Central memory CD8-positive, alpha-beta T cell (primary cell): ENCODE data around the gene TCN2.
"Not testable (repeated sequence)": the region's sequence is repeated elsewhere in the genome, so short reads cannot be mapped to it uniquely, and the experiment has no call there.

Source experiments
- ATAC-seq: fragments of 150-1000 bp; cut with Tn5 transposase; replicated peaks from 2 replicates; pipeline ENCODE4 v1.10.0; 2022; ENCODE audit warnings: mild to moderate bottlenecking, moderate FRiP score, moderate number of reproducible peaks; ENCODE audit not compliant: poor library complexity, severe bottlenecking; ENCODE audit errors: extremely low read depth
- DNase-seq, 2 donors: peaks; one replicate each; pipeline ENCODE4 v3.0.0; 2021; ENCODE audit warnings: low spot score in 2 of 2
- H3K27ac Mint-ChIP-seq: one replicate; pipeline ENCODE4 v1.8.0; 2022; ENCODE audit warnings: low read depth, mild to moderate bottlenecking, moderate library complexity, mixed read lengths
- H3K27me3 Mint-ChIP-seq: one replicate; pipeline ENCODE4 v1.8.0; 2022; ENCODE audit warnings: mixed read lengths
- H3K36me3 Mint-ChIP-seq: one replicate; pipeline ENCODE4 v1.8.0; 2022; ENCODE audit warnings: mild to moderate bottlenecking, moderate library complexity, mixed read lengths; ENCODE audit not compliant: insufficient read depth
- H3K4me1 Mint-ChIP-seq: one replicate; pipeline ENCODE4 v1.8.0; 2022; ENCODE audit warnings: mixed read lengths
- H3K4me3 Mint-ChIP-seq: one replicate; pipeline ENCODE4 v1.8.0; 2022; ENCODE audit warnings: mild to moderate bottlenecking, moderate library complexity, mixed read lengths
- H3K9me3 Mint-ChIP-seq: one replicate; pipeline ENCODE4 v1.8.0; 2022; ENCODE audit warnings: mixed read lengths

The TCN2 gene

GRCh38 chr22:30628491-30628890 is 21.5 kb downstream of the TCN2 start:
- H3K4me3 Mint-ChIP-seq: no peak overlapping the region
- no peak for DNase-seq
- H3K36me3 Mint-ChIP-seq: no peaks in the 10 kb centered on the region
- H3K4me1 Mint-ChIP-seq: no peaks in the 10 kb centered on the region
- no peak overlapping the region for H3K27ac Mint-ChIP-seq
- H3K27me3 Mint-ChIP-seq: no peaks in the 10 kb centered on the region
- ATAC-seq: no peak
- H3K9me3 Mint-ChIP-seq: no peaks in the 10 kb centered on the region

DNA sequence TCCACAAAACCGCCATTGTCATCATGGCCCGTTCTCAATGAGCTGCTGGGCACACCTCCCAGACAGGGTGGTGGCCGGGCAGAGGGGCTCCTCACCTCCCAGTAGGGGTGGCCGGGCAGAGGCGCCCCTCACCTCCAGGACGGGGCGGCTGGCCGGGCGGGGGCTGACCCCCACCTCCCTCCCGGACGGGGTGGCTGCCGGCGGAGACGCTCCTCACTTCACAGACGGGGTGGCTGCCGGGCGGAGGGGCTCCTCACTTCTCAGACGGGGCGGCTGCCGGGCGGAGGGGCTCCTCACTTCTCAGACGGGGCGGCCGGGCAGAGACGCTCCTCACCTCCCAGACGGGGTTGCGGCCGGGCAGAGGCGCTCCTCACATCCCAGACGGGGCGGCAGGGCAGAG is 24.5 kb downstream of the TCN2 start:
- peaks cover 15% of the 10 kb centered on the region for H3K4me1 Mint-ChIP-seq
- H3K27me3 Mint-ChIP-seq, H3K27ac Mint-ChIP-seq, ATAC-seq, H3K36me3 Mint-ChIP-seq, H3K4me3 Mint-ChIP-seq, H3K9me3 Mint-ChIP-seq, DNase-seq: not testable (repeated sequence)

DNA sequence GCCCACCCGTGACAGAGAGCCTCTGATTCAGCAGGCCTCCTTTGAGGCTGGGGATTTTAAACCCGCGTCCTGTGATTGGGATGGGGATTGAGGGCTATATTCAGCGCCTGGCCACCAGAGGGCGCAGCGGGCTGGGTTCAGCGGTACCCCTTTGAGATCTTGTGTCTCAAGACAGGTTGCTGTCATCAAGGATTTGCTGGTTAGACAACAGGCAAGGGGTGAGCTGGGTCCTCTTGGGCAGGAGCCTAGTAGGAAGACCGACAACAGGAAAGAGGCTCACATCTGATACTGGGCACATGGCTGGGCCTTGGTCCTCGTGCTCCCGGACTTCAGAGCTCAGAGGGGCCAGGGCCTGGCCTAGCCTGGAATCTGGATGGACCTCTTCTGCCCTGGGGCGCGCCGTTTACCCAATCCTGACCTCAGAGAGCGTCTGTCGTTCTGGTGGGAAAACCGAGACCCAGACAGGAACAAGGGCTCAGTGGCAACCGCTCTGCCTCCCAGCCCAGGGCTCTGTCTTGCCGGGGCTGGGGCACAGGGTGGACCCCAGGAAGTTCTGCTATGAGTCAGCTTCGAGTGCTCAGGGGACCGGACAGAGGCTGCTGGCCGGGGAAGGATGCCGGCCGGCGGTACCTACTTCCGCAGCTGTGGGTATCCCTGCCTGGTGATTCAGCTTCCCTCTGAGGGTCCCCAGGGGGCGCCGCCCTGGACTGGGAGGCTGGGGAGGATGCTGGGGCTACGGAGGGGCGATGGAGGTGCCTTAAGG is 27.7 kb downstream of the TCN2 start:
- peaks cover 5% of the 10 kb centered on the region for H3K36me3 Mint-ChIP-seq

GRCh38 chr22:30635273-30636225 is 28.6 kb downstream of the TCN2 start, which contains the start of gene SLC35E4:
Gene SLC35E4 (plus strand): TSS chr22:30635781. CDS start chr22:30636451, 670 bp downstream.
- ATAC-seq (peak; percentile 79), DNase-seq (peak; percentile 87 to 92)
- Mint-ChIP-seq H3K27me3 (no peaks in the 10 kb centered on the region), H3K9me3 (no peaks in the 10 kb centered on the region), H3K4me3 (peak within 1 kb of the TSS; percentile 79), H3K36me3 (peaks cover 5% of the 10 kb centered on the region), H3K4me1 (peaks cover 21% of the 10 kb centered on the region), H3K27ac (peak within 1 kb of the TSS; percentile 71)

More for the DNA sequence above, 27.7 kb downstream of the TCN2 start:
- Mint-ChIP-seq H3K4me3 (peak overlapping the region; percentile 79), H3K27me3 (no peaks in the 10 kb centered on the region), H3K27ac (peak overlapping the region; percentile 71), H3K4me1 (peaks cover 21% of the 10 kb centered on the region), H3K9me3 (no peaks in the 10 kb centered on the region)
- DNase-seq (peak; percentile 80 to 90), ATAC-seq (peak; percentile 66)

GRCh38 chr22:30636226-30637077 is 29.5 kb downstream of the TCN2 start:
- ATAC-seq: peak; percentile 7
- H3K27ac Mint-ChIP-seq: peak overlapping the region; percentile 71
- DNase-seq: no peak
- H3K36me3 Mint-ChIP-seq: peaks cover 5% of the 10 kb centered on the region
- peaks cover 21% of the 10 kb centered on the region for H3K4me1 Mint-ChIP-seq
- no peaks in the 10 kb centered on the region for H3K27me3 Mint-ChIP-seq
- peak overlapping the region; percentile 79 for H3K4me3 Mint-ChIP-seq
- H3K9me3 Mint-ChIP-seq: no peaks in the 10 kb centered on the region

GRCh38 chr22:30637701-30638114 is 30.7 kb downstream of the TCN2 start:
- ATAC-seq: no peak
- H3K27me3 Mint-ChIP-seq: no peaks in the 10 kb centered on the region
- H3K27ac Mint-ChIP-seq: no peak overlapping the region
- H3K36me3 Mint-ChIP-seq: peaks cover 5% of the 10 kb centered on the region
- H3K4me1 Mint-ChIP-seq: peaks cover 21% of the 10 kb centered on the region
- no peak for DNase-seq
- H3K4me3 Mint-ChIP-seq: peak overlapping the region; percentile 79
- no peaks in the 10 kb centered on the region for H3K9me3 Mint-ChIP-seq

DNA sequence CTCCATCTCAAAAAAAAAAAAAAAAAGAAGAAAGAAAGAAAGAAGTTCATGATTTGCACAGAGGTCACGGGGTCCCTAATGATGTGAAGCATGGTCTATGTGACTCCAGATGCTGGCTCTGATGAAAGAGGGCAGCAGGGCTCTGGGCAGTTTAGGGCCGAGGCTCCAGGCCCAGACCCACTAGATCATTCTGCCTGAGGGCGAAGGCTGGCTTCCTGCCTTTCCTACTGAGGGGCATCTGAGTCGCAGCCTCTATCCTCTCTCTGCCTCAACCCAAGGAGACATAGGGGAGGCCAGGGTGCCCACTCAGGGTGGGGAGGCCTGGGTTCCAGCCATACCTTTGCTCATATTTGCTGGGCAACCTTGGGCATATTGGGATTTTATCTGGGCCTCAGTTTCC is 33.4 kb downstream of the TCN2 start:
- peaks cover 18% of the 10 kb centered on the region for H3K4me1 Mint-ChIP-seq
- ATAC-seq (no peak), DNase-seq (no peak)
- no peaks in the 10 kb centered on the region for H3K27me3 Mint-ChIP-seq
- no peak overlapping the region for H3K4me3 Mint-ChIP-seq
- H3K36me3 Mint-ChIP-seq: peaks cover 2% of the 10 kb centered on the region
- H3K27ac Mint-ChIP-seq: no peak overlapping the region
- no peaks in the 10 kb centered on the region for H3K9me3 Mint-ChIP-seq

GRCh38 chr22:30640839-30641430 is 34.0 kb downstream of the TCN2 start:
- H3K27me3 Mint-ChIP-seq: no peaks in the 10 kb centered on the region
- no peak for ATAC-seq
- DNase-seq: no peak
- no peak overlapping the region for H3K27ac Mint-ChIP-seq
- peaks cover 15% of the 10 kb centered on the region for H3K4me1 Mint-ChIP-seq
- no peaks in the 10 kb centered on the region for H3K9me3 Mint-ChIP-seq
- peaks cover under 1% of the 10 kb centered on the region for H3K36me3 Mint-ChIP-seq
- H3K4me3 Mint-ChIP-seq: no peak overlapping the region

GRCh38 chr22:30643055-30643875 is 36.3 kb downstream of the TCN2 start:
- peaks cover 6% of the 10 kb centered on the region for H3K4me1 Mint-ChIP-seq
- DNase-seq (no peak), ATAC-seq (no peak)
- H3K9me3 Mint-ChIP-seq: no peaks in the 10 kb centered on the region
- H3K27ac Mint-ChIP-seq: peak overlapping the region; percentile 81
- no peak overlapping the region for H3K4me3 Mint-ChIP-seq
- no peaks in the 10 kb centered on the region for H3K27me3 Mint-ChIP-seq
- peaks cover 2% of the 10 kb centered on the region for H3K36me3 Mint-ChIP-seq

DNA sequence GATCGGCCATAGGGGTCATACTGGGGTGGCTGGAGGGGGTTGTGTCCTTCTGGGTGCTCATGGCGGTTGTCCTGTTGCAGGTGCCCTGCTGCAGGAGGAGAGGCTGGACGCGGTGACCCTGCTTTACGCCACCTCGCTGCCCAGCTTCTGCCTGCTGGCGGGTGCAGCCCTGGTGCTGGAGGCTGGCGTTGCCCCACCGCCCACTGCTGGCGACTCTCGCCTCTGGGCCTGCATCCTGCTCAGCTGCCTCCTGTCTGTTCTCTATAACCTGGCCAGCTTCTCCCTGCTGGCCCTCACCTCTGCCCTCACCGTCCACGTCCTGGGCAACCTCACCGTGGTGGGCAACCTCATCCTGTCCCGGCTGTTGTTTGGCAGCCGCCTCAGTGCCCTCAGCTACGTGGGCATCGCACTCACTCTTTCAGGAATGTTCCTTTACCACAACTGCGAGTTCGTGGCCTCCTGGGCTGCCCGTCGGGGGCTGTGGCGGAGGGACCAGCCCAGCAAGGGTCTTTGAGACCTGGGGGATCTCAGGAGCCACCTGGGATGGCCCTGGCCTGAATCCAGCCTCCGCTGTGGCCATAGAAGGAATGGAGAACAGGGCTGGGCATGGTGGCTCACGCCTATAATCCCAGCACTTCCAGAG is 39.7 kb downstream of the TCN2 start:
- no peaks in the 10 kb centered on the region for H3K27me3 Mint-ChIP-seq
- no peak overlapping the region for H3K4me3 Mint-ChIP-seq
- H3K36me3 Mint-ChIP-seq: peaks cover 2% of the 10 kb centered on the region
- no peak overlapping the region for H3K27ac Mint-ChIP-seq
- no peaks in the 10 kb centered on the region for H3K9me3 Mint-ChIP-seq
- DNase-seq: no peak
- peaks cover 17% of the 10 kb centered on the region for H3K4me1 Mint-ChIP-seq
- ATAC-seq: no peak

DNA sequence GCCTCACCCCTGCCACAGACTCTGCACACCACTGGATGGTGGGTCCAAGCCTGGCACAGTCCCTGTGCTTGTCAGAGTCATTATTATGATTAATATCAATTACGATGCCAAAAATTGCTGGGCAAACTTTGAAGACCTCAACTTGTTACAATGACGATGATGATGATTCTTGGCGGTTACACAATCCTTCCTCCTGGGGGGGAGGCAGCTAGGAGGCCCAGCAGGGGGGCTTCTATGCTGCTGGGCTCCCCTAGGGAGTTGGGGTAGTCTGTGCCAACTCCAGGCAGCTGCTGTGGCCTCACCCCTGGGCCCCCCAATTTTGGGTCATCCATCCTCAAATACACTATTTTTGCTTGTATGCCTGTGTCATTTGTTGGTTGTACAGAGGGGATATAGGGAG is 40.6 kb downstream of the TCN2 start:
- DNase-seq: no peak
- Mint-ChIP-seq H3K4me3 (no peak overlapping the region), H3K9me3 (no peaks in the 10 kb centered on the region), H3K4me1 (peaks cover 17% of the 10 kb centered on the region), H3K36me3 (peaks cover 2% of the 10 kb centered on the region), H3K27me3 (no peaks in the 10 kb centered on the region), H3K27ac (peak overlapping the region; percentile 17)
- no peak for ATAC-seq
